ENCODE results near the gene PRDM10.

The PRDM10 gene

DNA sequence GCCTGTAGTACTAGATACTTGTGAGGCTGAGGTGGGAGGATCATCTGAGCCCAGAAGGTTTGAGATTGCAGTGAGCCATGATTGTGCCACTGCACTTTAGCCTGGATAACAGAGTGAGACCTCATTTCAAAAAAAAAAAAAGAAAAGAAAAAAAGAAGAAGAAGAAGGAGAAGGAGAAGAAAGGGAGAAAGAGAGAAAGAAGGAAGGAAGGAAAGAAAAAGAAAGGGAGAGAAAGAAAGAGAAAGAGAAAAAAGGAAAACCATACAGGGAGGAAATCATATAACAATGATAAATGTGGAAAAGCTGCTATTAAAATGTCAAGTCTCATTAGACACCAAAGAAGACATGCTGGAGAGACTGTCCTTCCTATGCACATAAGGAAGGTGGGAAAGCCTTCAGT lies 5.7 kb upstream of the PRDM10 start:
- DNase-seq, result no peak

DNA sequence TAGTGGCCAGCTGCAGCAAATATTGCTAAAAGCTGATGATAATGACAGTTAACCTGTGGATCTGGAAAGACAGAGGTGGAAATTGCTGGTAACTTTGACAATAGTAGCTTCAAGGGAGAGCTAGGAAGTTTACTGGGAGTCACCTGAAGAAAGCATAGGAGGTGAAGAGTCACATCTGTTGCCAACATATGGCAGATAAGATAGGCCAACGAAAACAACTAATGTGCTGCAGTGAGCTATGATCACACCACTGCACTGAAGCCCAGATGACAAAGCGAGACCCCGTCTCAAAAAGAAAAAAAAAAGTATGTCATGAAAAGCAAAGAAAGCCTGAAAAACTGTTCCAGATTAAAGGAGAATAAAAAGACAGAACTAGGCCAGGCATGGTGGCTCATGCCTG lies 4.3 kb upstream of the PRDM10 start:
- no peak for DNase-seq

DNA sequence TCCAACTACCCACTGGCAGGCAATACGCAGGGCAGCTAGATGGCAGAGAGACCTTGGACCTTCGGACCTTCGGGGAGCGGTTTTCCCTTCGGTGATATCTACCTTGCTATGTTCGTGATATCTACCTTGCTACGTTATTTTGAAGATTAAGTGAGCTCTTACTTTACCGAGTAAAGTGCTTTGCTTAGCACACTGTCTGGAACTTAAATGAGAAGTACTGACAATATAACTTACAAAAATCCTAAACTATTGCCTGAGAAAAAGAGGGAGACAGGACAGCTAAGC lies 1.0 kb upstream of the PRDM10 start:
- no peak for DNase-seq

DNA sequence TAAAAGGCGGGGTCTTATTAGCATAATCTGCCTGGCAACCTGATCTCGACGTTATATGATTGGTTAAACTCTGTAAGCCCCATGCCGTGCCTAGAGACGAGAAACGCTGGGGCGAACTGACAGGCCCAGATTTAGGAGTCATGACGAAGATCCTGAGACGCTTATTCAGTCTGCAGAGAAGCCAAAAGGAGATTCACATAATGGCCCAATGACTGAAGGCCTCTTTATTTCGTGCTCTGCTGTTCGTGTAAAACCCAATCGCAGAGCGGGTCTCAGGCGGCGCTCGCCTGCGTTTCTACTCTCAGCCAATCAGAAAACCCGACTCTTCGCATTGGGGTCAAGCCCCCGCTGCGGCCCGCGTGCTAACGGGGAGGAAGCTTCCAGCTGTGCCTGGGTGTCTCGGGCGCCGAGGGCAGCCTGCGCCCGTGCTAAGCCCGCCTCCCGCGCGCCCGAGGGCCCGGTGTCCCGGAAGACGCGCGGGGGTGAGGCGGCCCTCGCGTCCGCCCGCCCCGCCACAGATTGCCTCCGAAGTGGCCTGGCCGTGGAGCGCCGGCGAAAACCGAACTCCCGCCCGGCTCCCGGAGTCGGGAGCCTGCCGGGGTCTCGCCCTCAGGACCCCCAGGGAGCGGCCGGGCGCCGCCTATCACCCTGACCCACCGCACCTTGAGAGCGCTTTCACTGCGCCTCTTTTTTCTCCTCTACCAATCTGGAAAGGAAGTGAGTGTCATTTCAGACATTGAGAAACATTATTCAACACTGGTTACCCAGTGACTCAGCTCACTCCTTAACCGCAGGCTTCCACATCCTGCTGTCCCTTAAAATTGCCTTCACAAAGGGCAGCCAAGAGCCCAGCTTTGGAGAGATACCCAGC lies 446 bp upstream of the PRDM10 start:
- peak; percentile 95 for DNase-seq

DNA sequence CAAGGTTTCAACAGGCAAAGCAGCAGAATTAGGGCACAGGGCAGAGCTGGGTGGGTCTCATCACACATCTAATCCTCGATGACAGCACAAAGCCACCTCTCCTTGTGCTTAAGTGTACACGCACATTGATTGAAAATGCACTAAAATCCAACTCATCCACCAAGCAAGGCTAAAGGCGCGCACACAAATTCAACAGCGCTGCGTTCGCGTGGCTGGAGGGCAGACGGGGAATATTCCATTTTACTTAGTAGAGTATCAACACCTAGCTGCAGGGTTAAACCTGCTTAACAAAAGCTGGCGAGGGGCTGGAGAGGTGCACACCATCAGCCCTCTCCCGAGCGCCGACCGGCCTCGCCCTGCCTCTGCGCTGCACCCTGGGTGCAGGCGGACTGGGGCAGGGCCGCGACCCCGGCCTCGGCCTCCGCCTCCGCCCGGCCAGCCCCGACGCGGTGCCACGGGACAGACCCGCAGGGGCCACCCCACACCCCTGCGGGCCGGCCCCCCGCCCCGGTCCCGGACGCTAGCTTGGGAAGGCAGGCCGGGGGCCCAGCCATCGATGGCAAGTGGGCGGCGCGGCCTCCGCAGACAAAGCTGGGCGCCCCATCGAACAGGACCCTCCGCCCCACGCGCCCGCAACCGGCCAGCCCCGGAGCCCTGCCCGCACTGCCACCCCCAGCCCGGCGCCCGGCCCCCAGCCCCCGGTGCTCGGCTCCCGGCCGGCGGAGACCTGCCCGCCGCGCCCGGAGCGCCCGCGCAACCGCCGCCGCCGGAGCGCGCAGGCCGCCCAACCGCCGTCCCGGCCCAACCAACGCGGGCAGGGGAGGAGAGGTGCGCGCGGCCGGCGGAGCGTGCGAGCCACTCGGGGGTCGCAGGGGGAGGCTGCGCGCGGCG lies 929 bp downstream of the PRDM10 start:
- peak; percentile 25 for DNase-seq

DNA sequence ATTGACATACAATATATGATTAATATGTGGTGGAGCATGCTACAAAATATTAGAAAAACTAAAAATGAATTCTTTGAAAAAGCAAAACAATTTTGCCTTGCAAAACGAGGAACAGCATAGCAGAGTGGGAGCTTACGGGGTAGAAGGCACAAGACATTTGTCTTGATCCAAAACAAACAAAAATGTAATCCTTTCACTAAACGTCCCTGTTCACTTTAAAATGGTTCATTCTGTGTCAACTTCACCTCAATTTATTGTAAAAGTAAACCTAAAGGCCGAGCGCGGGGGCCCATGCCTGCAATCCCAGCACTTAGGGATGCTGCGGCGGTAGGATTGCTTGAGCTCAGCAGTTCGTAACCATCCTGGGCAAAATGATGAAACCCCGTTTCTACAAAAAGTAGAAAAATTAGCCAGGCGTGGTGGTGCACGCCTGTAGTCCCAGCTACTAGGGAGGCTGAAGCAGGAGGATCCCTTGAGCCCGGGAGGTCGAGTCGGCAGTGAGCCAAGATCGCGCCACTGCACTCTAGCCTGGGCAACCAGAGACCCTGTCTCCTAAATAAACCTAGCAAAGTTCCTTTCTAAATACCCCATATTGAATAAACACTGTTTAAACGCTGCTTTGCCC lies 2.0 kb downstream of the PRDM10 start:
- no peak for DNase-seq

DNA sequence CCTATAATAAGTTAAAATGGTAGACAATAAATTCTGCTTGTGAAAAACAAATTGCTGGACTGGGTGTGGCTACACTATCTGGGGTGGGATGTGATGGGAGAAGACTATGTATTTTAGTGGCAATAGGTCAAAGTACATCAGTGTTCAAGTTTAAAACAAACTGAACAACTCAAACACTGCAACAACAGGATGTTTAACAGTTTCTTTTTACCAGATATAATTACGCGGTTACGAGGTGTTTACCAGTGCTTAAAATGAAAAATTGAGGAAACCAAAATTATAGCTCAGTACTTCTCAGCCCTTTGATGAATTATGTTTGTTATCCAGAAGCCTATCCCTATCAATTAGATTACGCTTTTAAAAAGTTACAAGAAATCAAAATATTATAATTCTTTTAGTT lies 3.2 kb downstream of the PRDM10 start:
- no peak for DNase-seq

DNA sequence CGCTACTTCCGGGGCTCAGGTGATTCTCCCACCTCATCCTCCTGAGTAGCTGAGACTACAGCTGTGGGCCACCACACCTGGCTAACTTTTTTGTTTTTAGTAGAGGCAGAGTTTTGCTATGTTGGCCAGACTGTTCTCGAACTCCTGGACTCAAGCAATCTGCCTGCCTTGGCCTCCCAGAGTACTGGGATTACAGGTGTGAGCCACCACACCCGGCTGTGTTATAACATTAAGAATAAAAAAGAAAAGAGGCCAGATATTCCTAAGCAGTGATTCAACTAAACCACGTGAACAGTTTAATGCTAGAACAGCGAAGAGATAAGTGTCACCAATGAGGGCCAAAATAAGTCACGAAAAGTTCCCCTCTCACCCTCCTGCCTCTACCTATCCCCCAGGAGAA lies 3.7 kb downstream of the PRDM10 start:
- no peak for DNase-seq

DNA sequence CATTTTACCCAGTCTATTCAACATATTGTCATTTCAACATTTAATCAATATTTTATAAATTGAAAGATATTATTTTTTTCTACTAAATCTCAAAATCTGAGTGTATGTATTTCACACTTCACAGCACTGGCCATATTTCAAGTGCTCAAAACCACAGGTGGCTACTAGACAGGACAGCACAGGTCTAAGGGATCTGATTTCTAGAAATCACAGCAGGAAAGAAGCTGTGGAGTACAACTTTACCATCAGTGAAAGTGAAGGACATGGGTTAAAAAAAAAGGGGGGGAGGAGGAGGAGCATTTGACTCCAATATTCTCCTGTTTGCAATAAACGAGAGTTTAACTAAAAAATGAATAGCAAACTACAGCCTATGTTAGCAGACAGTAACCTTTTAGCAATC lies 4.5 kb downstream of the PRDM10 start:
- DNase-seq, result no peak

DNA sequence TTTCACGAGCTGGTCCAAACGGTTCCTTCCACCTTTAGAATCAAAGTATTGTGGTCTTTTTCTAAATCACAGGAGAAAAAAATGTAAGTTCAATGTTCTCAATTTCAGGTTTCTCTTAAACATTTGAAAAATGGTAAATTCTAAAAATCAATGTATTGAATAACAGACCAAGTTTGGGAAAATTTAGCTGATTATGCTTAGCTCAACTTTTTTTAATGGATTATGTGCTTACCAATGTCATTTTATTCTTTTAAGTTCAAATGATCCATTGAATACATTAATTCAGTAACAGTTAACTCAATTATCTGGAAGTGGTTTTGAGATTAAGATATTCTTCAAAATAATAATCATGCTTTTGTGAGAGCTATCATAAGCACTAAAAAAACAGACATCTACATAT lies 5.1 kb downstream of the PRDM10 start:
- no peak for DNase-seq

DNA sequence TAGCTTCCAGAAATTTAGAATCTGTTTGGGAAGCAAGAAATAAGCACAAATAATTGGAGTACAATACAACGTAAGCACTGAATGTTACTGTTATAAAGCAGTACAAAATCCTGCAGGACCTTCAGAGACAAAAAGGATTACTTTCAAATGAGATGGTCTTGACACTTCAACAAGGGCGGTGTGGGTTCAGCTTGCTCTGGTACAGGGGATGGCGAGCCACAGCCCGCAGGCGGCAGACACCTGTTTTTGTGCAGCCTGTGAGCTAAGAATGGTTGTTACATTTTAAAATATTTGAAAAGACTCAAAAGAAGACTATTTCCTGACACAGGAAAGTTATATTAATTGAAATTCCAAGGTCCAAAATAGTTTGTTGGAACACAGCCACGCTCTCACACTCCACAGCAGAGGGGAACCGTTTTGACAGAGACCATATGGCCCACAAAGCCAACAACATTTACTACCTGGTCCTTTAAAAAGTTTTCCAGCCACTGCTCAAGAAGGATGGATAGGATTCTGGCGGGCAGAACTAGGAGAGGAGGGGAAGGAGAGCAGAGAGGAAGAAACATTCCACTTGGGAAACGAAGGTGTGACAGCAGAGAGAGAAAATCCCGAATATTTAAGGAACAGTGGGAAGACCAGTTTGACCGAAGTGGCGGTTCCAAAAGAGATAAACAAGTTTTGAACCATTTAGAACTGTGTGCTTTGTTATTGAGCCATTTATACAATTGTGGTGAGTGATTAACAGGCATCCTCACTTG lies 6.3 kb downstream of the PRDM10 start:
- no peak for DNase-seq

DNA sequence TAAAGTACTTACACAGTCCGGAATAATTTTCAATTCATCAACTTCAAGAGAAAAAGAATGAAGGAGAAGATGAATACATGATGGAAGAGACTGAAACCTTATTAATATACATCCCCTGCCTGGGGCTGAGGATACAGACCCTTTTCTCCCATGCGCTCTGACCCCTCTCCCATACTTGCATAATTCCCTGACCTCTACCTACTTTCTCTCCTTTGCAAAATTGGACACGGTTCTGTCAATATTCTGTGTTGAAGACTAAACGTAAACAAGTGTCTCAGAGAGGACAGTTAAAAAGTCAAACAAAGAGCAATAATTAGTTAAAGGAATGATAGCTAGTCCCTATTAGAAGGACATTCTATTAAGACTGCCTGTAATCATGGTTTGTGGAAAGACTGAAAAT lies 7.5 kb downstream of the PRDM10 start:
- DNase-seq, result no peak

DNA sequence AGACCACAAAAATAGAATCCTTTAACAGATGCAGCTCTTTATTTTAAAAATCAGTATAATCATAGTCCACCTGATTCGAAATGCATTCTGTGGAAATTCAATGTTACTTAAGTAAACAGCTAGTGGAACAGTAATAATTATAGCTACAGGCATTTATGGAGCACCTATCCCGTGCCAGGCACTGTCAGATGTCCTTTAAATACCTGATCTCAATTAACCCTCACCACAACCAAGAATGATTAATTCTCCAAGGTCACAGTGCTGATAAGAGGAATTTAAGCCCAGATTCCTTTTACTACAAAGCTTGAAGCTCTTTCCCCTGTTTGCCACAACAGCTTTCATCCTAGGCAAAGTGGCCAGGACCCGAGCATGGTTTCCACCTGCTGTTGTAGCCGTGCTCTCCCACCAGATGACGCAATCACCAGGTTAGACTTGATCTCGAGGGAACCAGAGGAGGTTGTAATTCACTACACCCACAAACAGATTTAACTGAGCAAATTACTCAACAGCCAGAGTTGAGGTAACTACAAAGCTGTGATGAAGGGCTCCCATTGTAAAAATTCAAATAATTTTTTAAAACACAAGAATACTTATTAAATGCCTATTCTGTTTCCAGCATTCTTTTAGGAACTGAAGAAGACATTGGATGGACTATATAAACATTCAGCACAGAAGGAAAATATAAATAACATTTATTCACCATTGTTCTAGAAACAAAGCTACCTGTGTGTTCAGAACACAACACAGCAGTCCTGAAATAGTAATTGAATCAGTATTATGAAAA lies 10.3 kb downstream of the PRDM10 start:
- DNase-seq, result peak; percentile 17

DNA sequence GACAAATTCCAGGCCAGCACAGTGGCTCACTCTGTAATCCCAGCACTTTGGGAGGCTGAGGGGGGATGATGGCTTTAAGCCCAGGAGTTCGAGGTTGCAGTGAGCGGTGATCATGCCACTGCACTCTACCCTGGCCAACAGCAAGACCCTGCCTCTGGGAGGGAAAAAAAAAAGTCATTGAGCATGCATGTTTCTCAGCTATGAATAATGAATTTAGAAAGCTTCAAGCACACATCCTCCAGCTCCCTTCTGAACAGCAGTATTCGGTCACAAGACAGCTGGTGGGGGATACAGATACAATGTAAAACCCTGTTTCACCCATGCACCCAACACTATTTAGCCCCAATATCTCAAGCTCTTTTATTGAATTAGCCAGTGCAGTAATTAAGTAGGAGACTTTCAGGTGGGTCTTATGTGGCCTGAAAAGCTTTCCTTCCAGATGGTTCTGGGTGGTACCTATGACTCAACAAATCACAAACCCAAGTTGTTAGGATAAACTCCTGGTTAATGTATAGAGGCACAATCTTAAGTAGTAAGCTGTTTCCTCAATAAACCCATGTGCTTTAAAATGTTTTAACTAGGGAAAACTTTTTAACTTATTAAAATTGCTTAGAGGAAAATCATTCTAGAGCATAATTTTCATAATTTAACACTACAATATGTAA lies 13.4 kb downstream of the PRDM10 start:
- DNase-seq, result no peak

DNA sequence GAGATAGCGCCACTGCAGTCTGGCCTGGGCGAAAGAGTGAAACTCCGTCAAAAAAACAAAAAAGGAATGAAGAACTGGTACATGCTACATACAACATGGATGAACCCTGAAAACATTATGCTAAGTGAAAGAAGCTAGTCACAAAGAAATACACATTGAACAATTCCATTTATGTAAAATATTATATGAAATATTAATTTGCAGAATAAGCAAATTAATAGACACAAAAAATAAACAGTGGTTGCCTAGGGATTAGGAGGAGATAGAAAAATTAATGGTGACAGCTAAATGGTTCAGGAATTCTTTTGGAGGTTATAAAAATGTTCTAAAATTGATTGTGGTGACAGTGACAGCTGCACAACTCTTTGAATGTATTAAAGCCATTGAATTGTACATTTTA lies 14.7 kb downstream of the PRDM10 start:
- no peak for DNase-seq

DNA sequence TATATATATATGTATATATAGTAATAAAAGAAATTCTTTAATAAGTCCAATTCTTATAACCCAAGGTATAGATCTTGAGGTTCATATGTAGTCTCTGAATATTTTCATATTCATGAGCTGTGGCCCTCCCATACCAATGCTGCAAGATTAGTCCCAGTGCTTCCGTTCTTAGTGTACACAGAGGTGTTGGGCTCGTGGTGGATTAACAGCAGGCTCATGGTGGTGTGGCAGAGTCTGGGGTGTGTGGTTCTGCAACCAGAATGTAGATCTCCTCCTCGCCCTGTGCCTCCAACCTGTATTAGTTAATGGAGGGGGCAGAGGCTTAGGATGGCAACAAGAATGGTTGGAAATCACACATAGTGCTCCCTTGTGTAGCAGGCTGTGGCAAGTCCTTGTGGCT lies 16.8 kb downstream of the PRDM10 start:
- no peak for DNase-seq

DNA sequence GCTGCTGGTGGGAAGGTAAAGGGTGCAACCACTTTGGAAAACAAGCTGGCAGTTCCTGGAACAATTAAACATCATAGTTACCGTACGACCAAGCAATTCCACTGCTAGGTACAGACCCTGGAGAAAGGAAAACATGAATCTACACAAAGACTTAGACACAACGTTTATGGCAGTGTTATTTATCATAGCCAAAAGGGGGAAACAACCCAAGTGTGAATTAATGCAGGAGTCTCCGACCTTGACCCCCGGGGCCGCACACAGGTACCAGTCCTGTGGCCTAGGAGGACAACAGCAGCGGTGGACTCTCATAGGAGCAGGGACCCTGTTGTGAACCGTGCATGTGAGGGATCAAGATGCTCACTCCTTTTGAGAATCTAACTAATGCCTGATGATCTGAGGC lies 22.5 kb downstream of the PRDM10 start:
- DNase-seq, result no peak

DNA sequence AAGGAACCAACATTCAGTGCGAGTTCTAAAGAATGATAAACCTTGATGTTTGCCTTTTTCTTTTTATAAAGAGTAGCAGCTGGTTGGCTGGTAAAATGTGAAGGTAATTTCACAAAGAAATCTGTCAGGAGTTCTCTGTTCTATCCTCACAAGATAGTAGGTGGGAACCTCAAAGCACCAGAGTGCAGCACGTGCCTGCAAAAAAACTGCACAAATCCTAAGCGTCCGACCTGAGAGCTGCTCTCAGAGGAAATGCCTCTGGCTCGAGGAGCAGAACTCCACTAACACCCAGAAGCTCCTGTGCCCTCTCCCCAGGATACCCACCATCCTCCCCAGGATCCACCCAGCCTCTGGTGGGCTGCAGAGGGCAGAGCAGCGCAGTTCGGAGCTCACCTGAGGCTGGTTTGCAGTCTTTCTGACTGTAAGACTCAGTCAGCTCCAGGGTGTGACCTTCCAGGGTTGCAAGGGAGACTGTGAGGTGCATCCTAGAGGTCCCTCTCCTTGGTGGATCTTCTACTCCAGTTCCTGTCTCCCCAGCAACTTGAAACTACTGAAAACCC lies 23.5 kb downstream of the PRDM10 start:
- no peak for DNase-seq

DNA sequence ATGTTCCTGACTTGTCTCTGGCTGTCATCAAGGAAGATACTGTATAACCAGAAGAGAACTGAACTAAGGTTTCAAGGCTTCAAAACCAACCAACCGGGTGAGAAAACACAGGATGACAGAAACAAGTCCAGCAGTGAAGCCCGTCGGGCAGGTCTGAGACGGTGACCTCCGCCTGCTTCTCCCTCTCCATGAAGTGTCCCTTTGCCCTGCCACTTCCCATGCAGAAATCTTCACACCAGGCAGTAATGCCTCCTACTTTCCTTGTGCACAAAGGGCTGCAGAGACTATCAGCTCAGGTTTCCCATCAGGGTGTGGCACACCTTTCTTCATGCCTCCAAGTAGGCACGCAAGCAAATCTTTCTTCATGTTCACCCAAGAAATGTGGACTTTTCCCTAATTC lies 24.2 kb downstream of the PRDM10 start:
- DNase-seq, result no peak

DNA sequence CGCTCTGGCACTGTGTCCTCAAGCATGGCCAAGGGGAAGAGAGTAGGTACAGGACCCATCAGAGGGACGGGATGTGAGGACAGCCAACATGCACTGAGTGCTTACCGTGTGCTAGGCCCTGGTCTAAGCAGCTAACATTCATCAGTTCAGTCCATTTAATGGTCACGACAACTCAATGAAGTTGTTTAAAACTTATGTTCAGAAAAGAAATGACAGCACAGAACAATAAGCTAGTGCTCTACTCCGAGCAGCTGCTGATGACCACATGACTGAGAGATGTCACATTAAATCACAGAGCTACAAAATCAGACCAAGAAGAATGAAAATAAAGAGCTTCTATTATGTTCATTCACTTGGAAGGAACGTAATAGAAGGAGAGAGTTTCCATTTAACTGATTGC lies 26.3 kb downstream of the PRDM10 start:
- no peak for DNase-seq

DNA sequence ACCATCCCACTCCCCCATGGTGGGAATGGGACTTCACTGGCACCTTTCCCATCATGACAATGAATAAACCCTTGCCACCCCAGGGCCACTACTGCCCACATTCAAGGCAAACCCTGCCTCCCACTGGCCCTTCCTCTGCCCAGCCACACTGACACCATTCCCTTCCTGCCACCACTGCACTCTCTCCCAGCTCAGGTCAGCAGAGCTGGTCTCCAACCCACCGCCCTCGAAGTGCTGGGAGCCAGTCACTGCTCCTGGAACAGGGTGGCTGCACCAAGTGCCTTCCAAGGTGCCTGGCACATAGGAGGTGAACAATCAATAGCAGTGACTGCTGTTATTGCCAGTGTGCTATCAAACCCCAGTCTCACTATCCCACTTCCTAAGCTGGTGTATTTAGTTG lies 27.1 kb downstream of the PRDM10 start:
- DNase-seq, result no peak

Data from central memory CD4-positive, alpha-beta T cell (primary cell).